Panc1 (cell line): ENCODE measurements around the gene ST8SIA1. TPM values are rescaled to one million over a fixed set of nuclear protein-coding genes. Genes with fewer than 3 reads are reported as not detected.

Experiments
- ATAC-seq: fragments of 200-7000 bp; cut with Tn5 transposase; 2 replicates; pipeline ENCODE4 v1.9.1; 2020; ENCODE audit warnings: mild to moderate bottlenecking, moderate library complexity
- BruUV-seq: library from RNA; stranded (reverse); fragments of 400-500 nt; replicated peaks from 2 replicates; lab custom pipeline; 2021; lab: Mats Ljungman, UMichigan
- CTCF ChIA-PET: fragments of 300-600 bp; sonication (Branson Sonifier 250); formaldehyde crosslinking; loops from one replicate; lab custom pipeline; 2022; ENCODE audit warnings: antibody characterized with exemption; lab: Charles Lee
- POLR2A ChIA-PET: fragments of 300-600 bp; sonication (Branson Sonifier 250); formaldehyde crosslinking; loops from one replicate; lab custom pipeline; 2022; ENCODE audit warnings: antibody characterized with exemption; lab: Charles Lee
- DNase-seq: peaks from one replicate; pipeline ENCODE4 v3.0.0-alpha.2; 2010; ENCODE audit warnings: low read depth, low spot score
- H3K27ac ChIP-seq: 2 replicates; pipeline ENCODE4 v1.5.1; 2011; ENCODE audit warnings: mild to moderate bottlenecking, low read length, inconsistent platforms
- H3K27me3 ChIP-seq: fragments of 200-500 bp; sonication (Bioruptor generic); 2 replicates; pipeline ENCODE4 v1.6.0; 2014; ENCODE audit warnings: low read length, inconsistent platforms; ENCODE audit not compliant: control insufficient read depth, insufficient read depth
- H3K36me3 ChIP-seq: fragments of 200-500 bp; sonication (Bioruptor generic); 2 replicates; pipeline ENCODE4 v1.5.1; 2014; ENCODE audit warnings: inconsistent platforms, mild to moderate bottlenecking, low read length, moderate library complexity; ENCODE audit not compliant: control insufficient read depth, insufficient read depth
- H3K4me1 ChIP-seq: 2 replicates; pipeline ENCODE4 v1.5.1; 2011; ENCODE audit warnings: inconsistent platforms, mild to moderate bottlenecking, low read length, moderate library complexity; ENCODE audit not compliant: control insufficient read depth, insufficient read depth
- H3K4me3 ChIP-seq, 2 experiments: 2 replicates each; pipeline ENCODE4 v1.5.1; 2011 to 2012; ENCODE audit warnings: low read depth in 2 of 2, low read length in 2 of 2, mild to moderate bottlenecking in 2 of 2, inconsistent platforms in 1 of 2, moderate library complexity in 1 of 2
- H3K9me3 ChIP-seq: fragments of 200-500 bp; sonication (Bioruptor generic); 2 replicates; pipeline ENCODE4 v1.5.1; 2014; ENCODE audit warnings: low read depth, mild to moderate bottlenecking, inconsistent platforms, low read length, moderate library complexity; ENCODE audit not compliant: control insufficient read depth, insufficient read depth
- CTCF ChIP-seq: fragments of 450-650 bp; IDR thresholded peaks from 2 replicates; pipeline ENCODE4 v1.5.1; 2017; ENCODE audit warnings: mild to moderate bottlenecking
- POLR2AphosphoS5 ChIP-seq: IDR thresholded peaks from 2 replicates; pipeline ENCODE4 v1.6.1; 2012; ENCODE audit warnings: mild to moderate bottlenecking, low read depth, low read length, moderate library complexity
- REST ChIP-seq, 2 experiments: IDR thresholded peaks; 2 replicates each; pipeline ENCODE4 v1.6.1; 2011 to 2012; ENCODE audit warnings: low read depth in 2 of 2, control low read depth in 1 of 2, low read length in 1 of 2, mild to moderate bottlenecking in 1 of 2, moderate library complexity in 1 of 2; ENCODE audit not compliant: insufficient read depth in 1 of 2
- SIN3A ChIP-seq: IDR thresholded peaks from 2 replicates; pipeline ENCODE4 v1.6.1; 2012; ENCODE audit warnings: low read depth, mild to moderate bottlenecking, low read length, moderate library complexity, borderline replicate concordance; ENCODE audit not compliant: insufficient read depth
- TCF7L2 ChIP-seq: IDR thresholded peaks from 2 replicates; pipeline ENCODE4 v1.6.1; 2011; ENCODE audit warnings: mild to moderate bottlenecking, low read depth, low read length, inconsistent platforms
- in situ Hi-C: cut with HindIII; loops from 2 replicates; pipeline ENCODE4 v1.10.0; 2016; ENCODE audit warnings: low sequenced_read_pairs, low pct_unique_long_range_greater_than_20kb
- intact Hi-C: fragments of 100-400 bp; cut with micrococcal nuclease; formaldehyde crosslinking; loops from one replicate; pipeline ENCODE4 v1.10.0; 2022; ENCODE audit not compliant: unreplicated experiment
- total RNA-seq: library from RNA; stranded (reverse); gene quantifications from one replicate; pipeline ENCODE4 v1.2.1, GENCODE V29; 2021; ENCODE audit not compliant: unreplicated experiment

The ST8SIA1 gene
- total RNA-seq, 1 experiment from 2014 or later = 0.13 TPM

- ATAC-seq (no peak), DNase-seq (no peak)
- H3K4me3 ChIP-seq = no peak overlapping the region
- no peaks in the 10 kb centered on the region for H3K27me3 ChIP-seq
- H3K36me3 ChIP-seq = no peaks in the 10 kb centered on the region
- in situ Hi-C loops (no loop called here), intact Hi-C loops (no loop called here)
- no peak overlapping the region for H3K27ac ChIP-seq
- CTCF ChIA-PET = no interaction called here
- TF ChIP-seq CTCF = no peak
- TF ChIP-seq POLR2AphosphoS5 = no peak
- TF ChIP-seq TCF7L2 = no peak
- TF ChIP-seq REST (IDR thresholded peaks at IDR 0.05; ENCODE audit: insufficient read depth in 1 of 2, low read depth in 2 of 2, low read length in 1 of 2) = no peak
- TF ChIP-seq SIN3A = no peak
- H3K9me3 ChIP-seq = no peaks in the 10 kb centered on the region
- BruUV-seq = no TSS peak
- POLR2A ChIA-PET = no interaction called here
- H3K4me1 ChIP-seq = no peaks in the 10 kb centered on the region
Observed at GRCh38 chr12:22372277-22372837, 37.9 kb upstream of the ST8SIA1 start.

GRCh38 chr12:22366181-22366580 is 31.7 kb upstream of the ST8SIA1 start:
- ChIA-PET POLR2A (no interaction called here), CTCF (no interaction called here)
- no peak overlapping the region for H3K27ac ChIP-seq
- no peaks in the 10 kb centered on the region for H3K27me3 ChIP-seq
- TF ChIP-seq SIN3A (no peak), TCF7L2 (no peak), REST (IDR thresholded peaks at IDR 0.05; ENCODE audit: insufficient read depth in 1 of 2, low read depth in 2 of 2, low read length in 1 of 2) (no peak), CTCF (no peak), POLR2AphosphoS5 (no peak)
- intact Hi-C loops = no loop called here
- in situ Hi-C loops = no loop called here
- no peaks in the 10 kb centered on the region for H3K36me3 ChIP-seq
- H3K4me3 ChIP-seq = no peak overlapping the region
- H3K9me3 ChIP-seq = no peaks in the 10 kb centered on the region
- DNase-seq (no peak), ATAC-seq (no peak)
- no TSS peak for BruUV-seq
- no peaks in the 10 kb centered on the region for H3K4me1 ChIP-seq
